ENCODE measurements around the gene DAB1.

Gene DAB1

GRCh38 chr1:57423656-57424211 lies at the start of gene DAB1:
DAB1 (minus strand) TSS chr1:57424060; CDS start chr1:57291030, 133,030 bp downstream.
- DNase-seq: no peak

- no peak for DNase-seq
Measured at GRCh38 chr1:57473448-57473847, 49.6 kb upstream of the DAB1 start.

- DNase-seq: no peak
Measured at GRCh38 chr1:57471995-57472394, 48.1 kb upstream of the DAB1 start.

GRCh38 chr1:57470036-57470435 lies 46.2 kb upstream of the DAB1 start:
- no peak for DNase-seq

- no peak for DNase-seq
Measured at GRCh38 chr1:57468641-57469523, 45.0 kb upstream of the DAB1 start.

- DNase-seq: no peak
Measured at GRCh38 chr1:57467830-57468229, 44.0 kb upstream of the DAB1 start.

GRCh38 chr1:57464756-57465155 lies 40.9 kb upstream of the DAB1 start:
- no peak for DNase-seq

- no peak for DNase-seq
Measured at GRCh38 chr1:57463343-57463742, 39.5 kb upstream of the DAB1 start.

GRCh38 chr1:57461405-57461804 lies 37.5 kb upstream of the DAB1 start:
- DNase-seq: no peak

- DNase-seq: no peak
Measured at GRCh38 chr1:57451516-57451915, 27.7 kb upstream of the DAB1 start.

GRCh38 chr1:57450981-57451380 lies 27.1 kb upstream of the DAB1 start:
- no peak for DNase-seq

- DNase-seq: no peak
Measured at GRCh38 chr1:57447551-57447950, 23.7 kb upstream of the DAB1 start.

- no peak for DNase-seq
Measured at GRCh38 chr1:57443004-57443403, 19.1 kb upstream of the DAB1 start.

GRCh38 chr1:57440096-57440495 lies 16.2 kb upstream of the DAB1 start:
- DNase-seq: no peak

GRCh38 chr1:57431400-57431799 lies 7.5 kb upstream of the DAB1 start:
- DNase-seq: no peak

GRCh38 chr1:57424231-57425027 lies 569 bp upstream of the DAB1 start:
- no peak for DNase-seq

GRCh38 chr1:57423135-57423655 lies 665 bp downstream of the DAB1 start:
- DNase-seq: no peak

- no peak for DNase-seq
Measured at GRCh38 chr1:57422271-57423134, 1.4 kb downstream of the DAB1 start.

- no peak for DNase-seq
Measured at GRCh38 chr1:57421806-57422205, 2.1 kb downstream of the DAB1 start.

GRCh38 chr1:57420981-57421785 lies 2.7 kb downstream of the DAB1 start:
- no peak for DNase-seq

GRCh38 chr1:57418971-57419370 lies 4.9 kb downstream of the DAB1 start:
- no peak for DNase-seq

GRCh38 chr1:57411262-57411661 lies 12.6 kb downstream of the DAB1 start:
- DNase-seq: no peak
